SKM-1 treated with dmso at 0.1 percent for 144 hours (cell line): ENCODE results near the gene CUBN.

ENCODE experiments used
- DNase-seq: peaks from one replicate; lab custom pipeline; 2025; ENCODE audit not compliant: unreplicated experiment; lab: John Stamatoyannopoulos, UW

The CUBN gene

DNA sequence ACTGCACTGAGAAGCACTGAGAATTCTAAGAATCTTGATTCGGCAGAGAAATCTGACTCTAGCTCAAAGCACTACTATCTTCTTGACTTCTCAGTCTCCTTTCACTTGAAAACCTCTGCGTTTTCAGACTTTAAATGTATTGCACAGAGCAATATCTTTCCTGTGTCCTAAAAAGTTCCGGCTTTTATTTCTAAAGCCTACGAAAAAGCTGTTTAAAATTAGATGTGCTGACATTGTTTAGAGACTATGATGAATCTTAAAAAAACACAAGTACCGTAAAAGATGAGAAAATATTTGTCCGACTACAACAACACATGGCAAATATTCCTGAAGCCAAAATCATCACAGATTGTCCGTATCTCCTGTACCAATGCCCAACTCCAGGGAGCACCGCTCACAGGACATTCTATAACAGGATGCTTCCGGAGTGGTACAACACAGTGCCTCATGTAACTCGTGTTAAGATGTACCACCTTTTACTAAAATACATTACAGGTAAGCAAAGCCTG is 136.9 kb downstream of the CUBN start:
- no peak for DNase-seq

DNA sequence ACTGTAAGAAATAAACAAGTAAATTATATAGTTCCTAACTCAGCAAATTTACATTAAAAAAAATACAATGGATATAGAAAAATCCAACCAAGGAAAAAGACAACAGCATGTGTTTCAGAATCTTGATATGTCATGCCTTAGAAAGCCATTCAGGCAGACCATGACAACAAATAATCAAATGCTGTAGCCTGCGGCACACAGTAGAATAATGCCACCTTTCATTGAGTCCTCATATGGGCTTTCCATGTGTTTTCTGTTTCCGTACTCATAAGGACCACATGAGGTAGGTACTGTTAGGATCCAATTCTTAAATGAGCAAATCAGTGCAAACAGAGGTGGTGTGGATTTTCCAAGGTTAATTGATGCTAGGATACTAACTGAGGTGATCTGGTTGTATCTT is 138.6 kb downstream of the CUBN start:
- no peak for DNase-seq

DNA sequence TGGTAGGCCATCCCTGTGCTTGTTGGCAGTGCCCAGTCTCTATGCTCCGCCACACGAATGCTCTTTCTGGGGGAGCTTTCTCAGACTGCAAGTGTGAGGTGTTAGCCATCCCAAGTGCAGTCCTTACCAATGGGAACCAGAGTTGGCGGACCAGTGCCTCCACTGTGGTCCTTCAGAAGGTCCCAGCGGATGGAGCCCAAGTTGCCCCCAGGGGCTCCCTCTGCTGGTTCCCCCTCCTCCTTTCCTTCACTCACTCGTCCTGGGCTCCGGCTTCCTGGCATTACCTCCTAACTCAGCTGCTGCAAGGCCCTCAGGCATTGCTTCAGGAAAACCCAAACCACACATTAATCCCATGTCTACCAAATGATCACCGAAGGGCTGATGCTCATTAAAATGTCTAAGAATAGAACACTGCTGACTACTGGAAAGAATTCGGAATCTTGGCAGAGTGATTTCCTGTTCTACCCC is 139.8 kb downstream of the CUBN start:
- DNase-seq, result no peak

DNA sequence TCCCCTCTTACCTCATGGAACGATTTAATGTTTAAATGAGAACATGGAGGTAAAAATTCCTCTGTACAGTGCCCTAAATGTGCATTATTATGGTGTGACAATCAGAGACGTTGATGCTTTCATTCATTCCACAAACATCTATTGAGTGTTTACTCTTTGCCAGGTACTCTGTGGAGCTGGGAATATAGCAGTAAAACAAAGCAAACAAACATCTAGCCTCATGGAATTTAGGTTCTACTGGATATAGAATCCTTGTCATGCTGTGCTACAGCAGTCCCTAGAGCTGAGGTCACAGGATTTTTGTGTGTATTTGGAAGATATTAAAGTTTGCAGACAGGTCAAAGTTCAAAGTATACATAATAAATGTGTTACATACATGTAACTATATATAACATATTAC is 140.7 kb downstream of the CUBN start:
- no peak for DNase-seq

DNA sequence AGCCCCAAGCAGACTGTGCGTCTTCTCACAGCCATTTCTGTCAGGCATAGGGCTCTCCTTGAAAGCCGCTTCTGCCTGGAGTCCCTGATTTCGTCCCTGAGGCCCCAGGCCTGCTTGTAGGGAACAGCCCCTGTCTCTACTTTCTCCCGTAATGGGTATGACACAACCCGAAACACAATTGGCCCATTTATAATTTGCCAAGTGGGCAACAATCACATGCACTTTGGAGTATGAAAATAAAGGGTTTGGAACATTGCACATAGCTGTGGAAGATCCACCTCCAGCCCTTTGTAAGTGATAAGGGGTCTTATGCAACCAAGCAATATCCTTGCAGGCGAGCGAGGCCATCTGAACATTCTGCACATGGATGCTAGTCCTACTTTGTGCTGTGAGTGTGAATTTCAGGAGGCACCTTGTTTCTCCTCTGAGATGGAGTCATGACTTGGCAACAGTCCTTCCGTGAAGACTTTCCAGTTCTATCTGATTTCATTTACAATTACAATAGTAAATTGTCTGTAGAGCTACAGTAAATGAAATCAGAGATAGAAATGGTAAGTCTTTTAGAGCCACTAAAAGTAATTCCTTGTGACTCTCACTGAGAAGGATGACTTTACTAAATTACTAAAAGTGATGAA is 141.5 kb downstream of the CUBN start:
- DNase-seq, result no peak

DNA sequence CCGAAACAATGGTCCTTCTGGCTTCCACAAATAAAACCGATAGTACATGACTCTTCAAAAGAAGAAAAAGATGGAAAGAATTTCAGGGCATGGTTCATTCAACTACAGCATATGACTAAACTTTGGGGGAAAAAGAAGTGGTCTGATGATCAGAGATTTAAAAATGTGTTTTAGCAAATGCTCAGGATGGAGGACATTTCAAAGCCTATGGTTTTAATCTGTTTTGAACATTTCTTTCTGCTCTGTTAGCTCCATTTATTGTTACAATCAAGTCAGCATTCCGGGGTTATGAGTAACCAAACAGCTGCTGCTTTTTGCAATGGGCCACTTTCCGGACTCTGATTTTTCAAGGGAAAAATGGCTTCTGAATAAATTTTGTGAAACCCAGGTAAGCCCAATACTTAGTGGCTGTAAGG is 142.4 kb downstream of the CUBN start:
- DNase-seq, result no peak

DNA sequence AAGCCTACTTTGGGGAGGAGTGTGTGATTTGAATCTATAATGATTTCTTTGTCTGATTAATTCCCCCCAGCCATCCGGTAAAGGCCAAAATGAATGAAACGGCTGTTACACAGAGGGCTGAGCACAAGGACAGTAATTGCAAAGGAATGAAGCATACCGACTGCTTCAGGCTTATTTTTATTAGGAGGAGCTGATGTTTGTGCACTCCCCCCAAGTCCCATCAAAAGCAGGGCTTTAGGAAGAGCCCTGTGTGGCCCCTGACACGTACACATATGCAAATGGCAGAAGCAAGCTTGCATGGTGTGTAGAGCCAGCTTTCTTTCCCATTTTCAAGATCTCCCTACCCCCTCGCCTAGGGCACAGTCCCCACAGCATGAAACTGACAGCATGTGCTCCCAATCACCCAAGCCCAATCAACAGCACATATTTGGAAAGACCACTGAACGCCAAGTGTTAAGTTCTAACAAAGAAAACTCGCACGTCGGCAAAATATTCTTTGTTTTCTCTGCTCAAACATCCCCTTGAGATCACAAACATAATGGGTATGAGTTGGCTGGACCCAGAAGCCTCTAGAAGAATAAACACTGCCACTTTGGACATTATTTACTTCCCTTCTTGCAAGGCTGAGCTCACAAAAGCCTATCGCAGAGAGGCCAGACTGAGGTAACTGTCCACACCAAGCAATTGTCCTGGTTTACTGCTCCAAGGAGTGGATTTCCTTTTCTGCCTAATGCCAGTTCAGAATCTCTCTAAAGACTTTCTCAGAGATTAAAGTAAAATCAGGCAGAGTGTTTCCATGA is 143.0 kb downstream of the CUBN start:
- DNase-seq, result no peak

DNA sequence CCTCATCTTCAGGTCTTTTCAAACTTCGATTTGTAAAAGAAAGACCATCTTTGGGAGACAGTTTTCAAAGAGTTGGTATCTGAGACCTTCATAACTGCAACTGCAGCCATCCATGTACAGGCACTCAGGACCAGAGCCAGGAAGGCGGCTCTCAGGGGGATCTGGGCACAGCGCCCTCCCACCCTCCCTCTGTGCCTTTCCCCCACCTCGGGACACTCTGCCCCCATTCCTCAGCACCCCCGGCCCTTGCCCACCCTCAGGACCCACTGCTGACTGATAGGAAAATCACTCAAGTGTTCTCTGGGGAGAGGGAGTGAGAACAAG is 143.6 kb downstream of the CUBN start:
- DNase-seq, result no peak

DNA sequence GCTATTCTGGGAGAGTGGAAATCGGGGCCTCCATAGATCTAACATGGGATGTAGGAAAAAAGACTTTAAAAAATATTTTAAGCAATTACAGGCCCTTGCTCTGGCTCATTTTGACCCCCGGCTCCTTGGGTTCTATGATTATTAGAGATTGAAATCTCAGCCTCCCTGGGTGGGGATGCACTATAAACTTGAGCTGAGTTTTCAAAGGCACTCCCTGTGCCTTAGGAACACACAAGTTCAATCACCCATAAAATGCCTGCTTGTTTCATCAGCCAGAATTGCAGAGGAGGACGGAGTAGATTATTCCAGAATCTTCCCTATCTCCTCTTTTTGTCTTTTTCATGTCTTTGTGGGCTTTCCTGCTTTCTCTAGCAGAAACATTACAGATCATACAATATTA is 145.4 kb downstream of the CUBN start:
- DNase-seq, result no peak

DNA sequence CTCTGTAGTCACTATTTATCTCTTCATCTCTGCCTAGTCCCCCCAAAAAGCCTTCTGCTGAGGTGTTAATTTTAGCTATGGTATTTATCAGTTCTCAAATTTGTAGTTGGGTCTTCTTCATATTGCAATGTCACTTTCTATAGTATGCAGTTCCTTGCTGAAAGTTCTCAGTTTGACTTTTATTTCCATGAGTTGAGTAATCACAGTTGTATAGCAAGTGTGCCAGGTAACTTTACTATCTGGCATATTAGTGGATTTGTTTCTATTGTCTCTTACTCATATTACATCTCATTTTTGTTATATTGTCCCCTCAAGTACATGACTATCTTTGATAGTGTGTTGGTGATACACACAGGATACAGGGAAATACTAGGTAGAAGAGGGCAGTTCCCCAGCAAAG is 152.8 kb downstream of the CUBN start:
- no peak for DNase-seq

DNA sequence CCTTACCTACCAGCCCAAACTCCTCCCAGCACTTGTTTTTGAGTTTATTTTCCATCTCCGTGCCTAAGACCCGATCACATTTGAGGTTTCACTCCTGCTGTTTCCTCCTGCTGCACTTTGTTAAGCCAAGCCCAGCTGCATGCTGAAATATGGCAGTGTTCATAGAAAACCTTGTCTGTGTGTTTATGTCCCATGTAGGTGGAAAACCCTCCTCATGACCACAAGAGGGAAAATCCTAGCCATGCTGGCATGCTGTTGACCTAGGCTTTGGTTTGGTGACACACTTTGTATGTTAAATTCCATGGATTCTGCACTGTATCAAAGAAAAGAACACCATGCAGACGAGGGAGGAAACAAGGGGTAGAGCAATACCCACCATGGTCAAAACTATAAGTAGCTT is 154.4 kb downstream of the CUBN start:
- no peak for DNase-seq

DNA sequence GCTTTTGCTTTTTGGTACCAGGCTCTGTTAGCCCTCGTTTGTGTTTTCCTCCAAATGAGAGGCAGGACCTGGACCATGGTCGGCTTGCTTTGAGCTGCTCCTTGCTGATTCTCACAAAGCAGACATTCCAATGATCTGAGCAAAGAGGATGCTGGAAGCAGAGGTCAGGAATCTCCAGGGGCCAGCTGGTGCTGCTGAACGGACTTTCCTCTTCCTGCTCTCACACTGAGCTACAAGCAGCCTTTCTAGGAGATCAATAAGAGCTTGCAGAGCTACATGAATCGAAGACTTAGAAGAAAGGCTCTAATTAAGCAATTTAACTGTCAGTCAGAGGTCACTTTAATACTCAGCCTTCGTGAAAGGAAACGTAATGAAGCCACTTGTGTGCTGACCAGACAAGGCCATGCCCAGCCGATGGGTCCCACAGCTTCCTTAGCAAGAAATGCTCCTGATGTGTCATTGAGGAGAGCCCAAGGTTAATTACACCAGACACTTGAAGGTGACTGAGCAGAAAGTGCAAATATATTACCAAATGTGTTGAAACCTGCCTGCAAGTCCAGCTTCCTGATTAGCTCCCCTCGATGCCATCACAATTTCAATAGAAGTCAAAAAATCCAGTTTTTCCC is 161.1 kb downstream of the CUBN start:
- DNase-seq, result no peak

DNA sequence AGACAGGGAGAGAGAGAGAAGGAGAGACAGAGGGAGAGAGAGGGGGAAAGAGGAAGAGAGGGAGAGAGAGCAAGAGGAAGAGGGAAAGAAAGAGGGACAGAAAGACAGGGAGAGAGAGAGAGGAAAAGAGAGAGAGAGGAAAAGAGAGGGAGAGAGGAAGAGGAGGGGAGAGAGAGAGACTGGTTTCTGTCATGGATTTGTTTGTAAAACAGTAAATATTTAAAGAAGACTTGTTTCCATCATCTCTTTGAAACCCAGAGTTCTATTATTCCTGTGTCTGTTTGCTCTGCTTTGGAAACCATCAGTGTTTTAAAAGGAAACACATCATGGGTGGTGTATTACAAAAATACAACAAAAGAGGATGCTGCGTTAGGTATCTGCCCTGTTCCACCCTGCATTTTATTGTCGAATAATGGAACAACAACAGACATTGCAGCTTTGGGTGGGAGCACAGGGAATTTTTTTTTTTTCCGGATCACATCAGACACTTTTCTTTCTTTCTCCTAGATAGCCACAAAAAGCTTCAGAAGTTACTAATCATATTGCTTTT is 161.7 kb downstream of the CUBN start:
- no peak for DNase-seq

DNA sequence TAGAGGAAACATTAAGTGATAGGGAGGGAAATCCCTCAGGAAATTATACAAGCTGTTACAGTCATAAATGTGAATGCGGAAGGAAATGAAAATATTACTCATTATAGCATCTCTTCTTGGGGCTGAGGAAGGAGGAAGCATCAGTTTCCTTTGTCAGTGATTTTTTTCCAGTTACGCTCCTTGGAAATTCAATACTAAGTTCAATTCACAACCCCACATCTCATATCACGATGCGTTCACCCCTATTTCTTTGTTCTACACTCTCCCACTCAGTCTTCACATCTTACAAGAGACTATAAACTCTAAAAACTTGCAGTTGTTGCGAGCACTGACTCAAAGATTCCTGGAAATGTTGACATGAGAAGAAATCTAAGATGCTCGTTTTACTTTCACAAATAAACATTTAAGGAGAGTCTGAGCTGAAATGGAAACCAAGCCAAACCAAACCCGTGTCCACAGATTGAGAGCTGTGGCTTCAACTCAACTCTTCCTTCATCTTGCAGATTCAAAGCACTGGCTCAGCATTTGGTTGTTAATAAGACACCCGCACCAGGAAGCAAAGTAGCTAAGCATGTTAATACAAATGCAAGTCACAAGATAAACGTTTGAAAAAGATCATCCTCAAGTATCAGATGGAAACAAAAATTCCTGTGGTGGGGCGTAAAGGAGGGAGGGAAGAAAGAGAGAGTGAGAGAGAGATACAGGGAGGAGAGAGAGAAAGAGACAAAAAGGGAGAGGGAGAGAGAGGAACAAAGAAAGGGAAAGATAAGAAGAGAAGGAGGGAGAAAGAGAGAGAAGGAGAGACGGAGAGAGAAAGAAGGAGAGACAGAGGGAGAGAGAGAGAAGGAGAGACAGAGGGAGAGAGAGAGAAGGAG is 162.4 kb downstream of the CUBN start:
- DNase-seq, result no peak

DNA sequence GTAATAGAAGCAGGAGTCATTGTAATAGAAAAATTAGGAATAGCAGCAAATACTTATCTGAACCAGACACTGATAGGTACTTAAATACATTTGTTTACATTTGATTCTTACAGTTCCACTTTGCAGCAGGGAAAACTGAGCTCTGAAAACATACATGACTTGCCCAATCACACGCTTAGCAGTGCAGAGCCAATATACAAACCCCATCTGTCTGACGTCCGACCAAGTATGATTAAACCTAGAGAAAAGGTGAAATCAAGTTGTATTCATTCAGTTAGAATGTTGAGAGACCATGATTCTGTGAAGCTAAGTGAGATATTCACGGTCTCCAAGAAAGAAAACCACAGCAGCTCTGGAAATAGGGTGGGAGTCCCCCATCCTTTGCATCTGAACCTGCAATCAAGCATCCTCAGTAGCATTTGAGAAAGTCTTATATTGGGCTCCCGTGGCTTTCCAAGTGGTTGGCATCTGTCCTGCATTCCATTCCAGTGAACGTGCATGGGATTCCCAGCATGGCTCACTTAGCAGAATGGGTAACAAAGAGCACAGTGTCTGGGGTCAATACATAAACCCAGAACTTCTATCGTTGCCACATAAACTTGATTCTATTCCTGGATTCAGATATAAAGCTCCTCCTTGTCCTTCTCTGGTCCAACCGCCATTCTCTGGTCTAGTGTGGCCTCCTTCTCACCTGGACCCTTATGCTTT is 163.7 kb downstream of the CUBN start:
- DNase-seq, result no peak

DNA sequence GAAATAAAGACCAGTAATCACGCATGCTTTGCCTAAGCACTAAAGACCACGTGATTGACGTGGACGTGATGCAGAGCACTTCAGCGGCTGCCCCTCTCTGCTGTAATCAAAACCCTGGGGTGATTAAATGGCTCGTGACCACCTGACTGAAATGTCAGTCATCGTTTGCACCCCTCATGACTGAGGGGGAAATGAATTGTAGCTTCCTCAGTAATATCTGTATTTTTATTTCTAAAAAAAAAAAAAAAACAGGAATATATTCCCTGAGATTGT is 164.3 kb downstream of the CUBN start:
- no peak for DNase-seq

DNA sequence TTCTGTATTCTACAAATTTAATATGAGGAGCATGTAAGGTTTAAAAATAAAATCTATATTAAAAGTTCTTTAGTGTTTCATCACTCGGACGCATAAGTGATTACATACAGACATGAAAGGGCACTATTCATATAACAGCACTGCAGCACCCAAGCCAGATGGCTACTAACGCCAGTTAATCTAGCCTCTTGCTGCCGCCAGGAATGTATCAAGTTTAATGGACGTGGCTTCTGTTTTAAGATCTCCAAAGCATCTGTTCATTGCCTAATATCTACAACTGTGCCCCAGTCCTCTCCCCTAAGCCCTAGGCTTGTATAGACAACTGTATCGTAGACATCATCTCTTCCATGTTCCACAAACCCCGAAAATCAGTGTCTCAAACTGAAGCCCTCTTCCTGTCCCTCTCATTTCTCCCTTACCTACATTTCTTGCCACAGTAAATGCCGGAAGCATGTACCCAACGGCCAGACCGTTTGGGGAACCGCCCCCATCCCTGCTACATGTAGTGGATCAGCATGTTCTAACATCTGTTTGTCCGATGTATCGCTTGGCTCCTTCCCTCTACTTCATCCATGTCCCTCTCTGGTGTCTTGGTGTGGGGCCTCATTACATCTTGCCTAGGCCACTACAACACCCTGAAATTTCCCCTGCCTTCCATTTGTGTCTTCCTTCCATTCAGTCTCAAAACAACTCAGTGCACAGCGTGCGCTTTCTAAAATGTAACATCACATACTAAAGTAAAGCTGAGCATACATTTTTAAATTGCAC is 164.9 kb downstream of the CUBN start:
- DNase-seq, result no peak

DNA sequence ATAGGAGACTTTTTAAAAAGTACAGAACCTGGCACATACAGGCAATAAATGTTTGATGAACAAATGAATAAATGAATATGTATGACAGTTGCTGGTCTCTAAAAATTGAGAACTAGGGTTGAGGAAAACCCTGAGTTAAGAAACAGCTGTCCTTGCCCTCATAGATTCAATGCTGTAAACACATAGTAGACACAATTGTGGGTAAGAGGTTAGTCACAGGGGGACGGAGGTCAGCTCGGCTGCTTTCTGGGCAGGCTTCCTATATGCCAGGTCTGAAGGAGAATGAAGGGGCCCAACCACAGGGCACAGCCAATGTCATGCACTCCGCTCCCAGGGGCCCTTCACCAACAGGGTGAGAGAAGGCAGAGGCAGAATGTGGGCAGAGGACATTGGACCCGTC is 169.1 kb downstream of the CUBN start:
- no peak for DNase-seq

DNA sequence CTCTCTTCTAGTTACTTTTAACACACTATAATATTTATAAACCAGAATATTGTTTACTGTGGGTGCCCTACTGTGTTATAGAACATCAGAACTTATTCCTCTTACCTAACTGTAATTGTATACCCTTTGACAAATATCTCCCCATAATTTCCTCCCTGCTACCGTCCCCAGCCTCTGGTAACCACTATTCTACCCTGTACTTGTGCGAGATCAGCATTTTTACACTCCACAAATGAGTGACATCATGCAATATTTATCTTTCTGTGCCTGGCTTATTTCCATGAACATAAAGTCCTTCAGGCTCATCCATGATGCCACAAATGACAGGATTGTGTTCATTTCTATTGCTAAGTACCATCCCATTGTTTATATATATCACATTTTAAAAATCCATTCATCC is 172.6 kb downstream of the CUBN start:
- no peak for DNase-seq
